ENCODE measurements around the gene ARMC8.

GRCh38 chr3:138307899-138308298 is 120.8 kb downstream of the ARMC8 start:
- no peak for TF ChIP-seq CTCF (conservative IDR thresholded peaks at IDR 0.05)
- TF ChIP-seq EZH2 (IDR thresholded peaks at IDR 0.05; ENCODE audit: low read depth): no peak

Measured in PC-9 (cell line).